GM23338 (cell line): ENCODE results near the gene CASP8.

Experiments
- CREB1 ChIP-seq: fragments of 250-450 bp; sonication (Bioruptor Pico); IDR thresholded peaks from 2 replicates; pipeline ENCODE4 v1.5.0; 2020; ENCODE audit warnings: low read depth, mild to moderate bottlenecking, moderate library complexity
- CTCF ChIP-seq, 2 experiments: fragments of 200-600 bp in 1 of 2; sonication (generic) in 1 of 2; conservative IDR thresholded peaks; 2 replicates each; pipeline versions ENCODE4 v1.5.1 to v1.6.1; 2016 to 2017; ENCODE audit warnings: antibody characterized with exemption in 2 of 2, low read depth in 2 of 2, mild to moderate bottlenecking in 2 of 2, moderate library complexity in 1 of 2
- ETS1 ChIP-seq: IDR thresholded peaks from 2 replicates; pipeline ENCODE4 v1.6.1; 2016; ENCODE audit warnings: antibody characterized with exemption
- EZH2 ChIP-seq: fragments of 200-600 bp; sonication (generic); IDR thresholded peaks from one replicate; pipeline ENCODE4 v1.8.0; 2017; ENCODE audit warnings: antibody characterized with exemption, mild to moderate bottlenecking, low read depth; ENCODE audit not compliant: unreplicated experiment
- EZH2phosphoT487 ChIP-seq: fragments of 200-600 bp; sonication (generic); IDR thresholded peaks from one replicate; pipeline ENCODE4 v1.8.1; 2018; ENCODE audit warnings: antibody characterized with exemption; ENCODE audit not compliant: unreplicated experiment
- JUNB ChIP-seq: IDR thresholded peaks from one replicate; pipeline ENCODE4 v1.6.1; 2016; ENCODE audit warnings: antibody characterized with exemption; ENCODE audit not compliant: unreplicated experiment
- NANOG ChIP-seq: IDR thresholded peaks from 2 replicates; pipeline ENCODE4 v1.6.1; 2016; ENCODE audit warnings: antibody characterized with exemption, borderline replicate concordance
- POLR2AphosphoS5 ChIP-seq: IDR thresholded peaks from 2 replicates; pipeline ENCODE4 v1.6.1; 2016; ENCODE audit warnings: antibody characterized with exemption, low read depth
- REST ChIP-seq: IDR thresholded peaks from one replicate; pipeline ENCODE4 v1.6.1; 2018; ENCODE audit warnings: antibody characterized with exemption; ENCODE audit not compliant: unreplicated experiment
- STAT1 ChIP-seq: IDR thresholded peaks from one replicate; pipeline ENCODE4 v1.6.1; 2016; ENCODE audit warnings: antibody characterized with exemption; ENCODE audit not compliant: unreplicated experiment
- ZNF114 ChIP-seq: fragments of 250-450 bp; sonication (Bioruptor Pico); IDR thresholded peaks from 2 replicates; pipeline ENCODE4 v1.5.0; 2020; ENCODE audit warnings: mild to moderate bottlenecking, moderate library complexity
- ZNF331 ChIP-seq: fragments of 250-450 bp; sonication (Bioruptor Pico); IDR thresholded peaks from 2 replicates; pipeline ENCODE4 v1.5.0; 2020; ENCODE audit warnings: low read depth, mild to moderate bottlenecking, moderate library complexity

GRCh38 chr2:201275990-201276389 lies 15.7 kb downstream of the CASP8 start:
- TF ChIP-seq REST (no peak), CTCF (conservative IDR thresholded peaks at IDR 0.05; ENCODE audit: low read depth in 2 of 2) (peak; percentile 67 to 79), CREB1 (CRISPR knock-in tag) (0 out of 2 replicates have a peak, but pooled peaks have one; percentile 9), EZH2 (no peak), POLR2AphosphoS5 (no peak), ETS1 (no peak), JUNB (no peak), EZH2phosphoT487 (no peak), NANOG (no peak), ZNF331 (no peak), STAT1 (no peak), ZNF114 (CRISPR knock-in tag) (no peak)
